A172 (cell line): Measurements from ENCODE around the gene ZNF665. TPM values are rescaled to one million over a fixed set of nuclear protein-coding genes. Genes with fewer than 3 reads are reported as not detected.
"Not testable (repeated sequence)": the region's sequence is repeated elsewhere in the genome, so short reads cannot be mapped to it uniquely, and the experiment has no call there.

Source experiments
- DNase-seq: peaks from one replicate; pipeline ENCODE4 v3.0.0-alpha.2; 2015; ENCODE audit warnings: low spot score
- total RNA-seq: library from RNA; depleted of rRNA; stranded (reverse); fragments of >200 nt; shearing (Covaris generic); gene quantifications from 2 replicates; pipeline ENCODE4 v1.2.3, GENCODE V29; 2014; rRNA removed

Gene ZNF665
- total RNA-seq, 1 experiment from 2014 or later, result not detected

- peak; percentile 41 for DNase-seq
Observed at GRCh38 chr19:53158119-53158656, 35.0 kb downstream of the ZNF665 start.

- no peak for DNase-seq
Observed at GRCh38 chr19:53157626-53158025, 35.5 kb downstream of the ZNF665 start.

GRCh38 chr19:53156850-53157249, 36.3 kb downstream of the ZNF665 start:
- DNase-seq, result no peak

GRCh38 chr19:53147645-53148044, 45.5 kb downstream of the ZNF665 start:
- DNase-seq, result no peak

GRCh38 chr19:53140351-53140750, 52.8 kb downstream of the ZNF665 start:
- no peak for DNase-seq

GRCh38 chr19:53136432-53136831, 56.7 kb downstream of the ZNF665 start:
- DNase-seq, result no peak

GRCh38 chr19:53132141-53132991, 60.8 kb downstream of the ZNF665 start, which contains the start of gene ZNF415:
ZNF415 (minus strand) TSS chr19:53132910; CDS start chr19:53122676, 10,234 bp downstream.
- no peak for DNase-seq

- DNase-seq, result no peak
Observed at GRCh38 chr19:53131727-53132126, 61.4 kb downstream of the ZNF665 start.

GRCh38 chr19:53131085-53131590, 62.0 kb downstream of the ZNF665 start:
- DNase-seq, result no peak

GRCh38 chr19:53130506-53130905, 62.7 kb downstream of the ZNF665 start:
- no peak for DNase-seq

GRCh38 chr19:53126733-53127526, 66.2 kb downstream of the ZNF665 start:
- not testable (repeated sequence) for DNase-seq

GRCh38 chr19:53123400-53123799, 69.8 kb downstream of the ZNF665 start:
- no peak for DNase-seq

Other genes starting within 250 kb of the ZNF665 start
- gene ZNF816, start 230.5 kb downstream of the ZNF665 start, total RNA-seq, result 10.7 and 12.0 TPM in 2 replicates
- gene ERVV-1, start 179.4 kb downstream of the ZNF665 start, total RNA-seq, result not detected in 2 replicates
- 0.22 TPM in 1 of 2 replicates, not detected in the other for gene ERVV-2, start 148.6 kb downstream of the ZNF665 start, total RNA-seq
- 19.6 and 20.6 TPM in 2 replicates for gene ZNF160, start 89.9 kb downstream of the ZNF665 start, total RNA-seq
- 0.22 TPM in 1 of 2 replicates, not detected in the other for gene ZNF415, start 60.4 kb downstream of the ZNF665 start, total RNA-seq
- 17.7 and 19.3 TPM in 2 replicates for gene ZNF347, start 34.3 kb downstream of the ZNF665 start, total RNA-seq
- 5.2 and 9.3 TPM in 2 replicates for gene ZNF677, start 61.5 kb upstream of the ZNF665 start, total RNA-seq
- not detected in 2 replicates for gene VN1R2, start 64.9 kb upstream of the ZNF665 start, total RNA-seq
- not detected in 2 replicates for gene VN1R4, start 74.4 kb upstream of the ZNF665 start, total RNA-seq
- 15.3 and 15.4 TPM in 2 replicates for gene ZNF845, start 140.4 kb upstream of the ZNF665 start, total RNA-seq
- gene ZNF525, start 172.3 kb upstream of the ZNF665 start, total RNA-seq, result 2.0 and 2.8 TPM in 2 replicates
- gene ZNF765, start 201.8 kb upstream of the ZNF665 start, total RNA-seq, result 26.9 and 29.5 TPM in 2 replicates
- 22.4 and 37.0 TPM in 2 replicates for gene ZNF761, start 238.6 kb upstream of the ZNF665 start, total RNA-seq